Activated T-helper 1 cell treated with anti-CD3 and anti-CD28 coated beads, Interleukin-2, amount 50 U/mL, for 16 hours (primary cell): ENCODE results near the gene SPACA7.

Source experiments
- DNase-seq, 2 donors: peaks; one replicate each; pipeline ENCODE4 v3.0.0-alpha.2; 2020; ENCODE audit warnings: low read depth in 1 of 2, low spot score in 1 of 2

SPACA7 gene

DNA sequence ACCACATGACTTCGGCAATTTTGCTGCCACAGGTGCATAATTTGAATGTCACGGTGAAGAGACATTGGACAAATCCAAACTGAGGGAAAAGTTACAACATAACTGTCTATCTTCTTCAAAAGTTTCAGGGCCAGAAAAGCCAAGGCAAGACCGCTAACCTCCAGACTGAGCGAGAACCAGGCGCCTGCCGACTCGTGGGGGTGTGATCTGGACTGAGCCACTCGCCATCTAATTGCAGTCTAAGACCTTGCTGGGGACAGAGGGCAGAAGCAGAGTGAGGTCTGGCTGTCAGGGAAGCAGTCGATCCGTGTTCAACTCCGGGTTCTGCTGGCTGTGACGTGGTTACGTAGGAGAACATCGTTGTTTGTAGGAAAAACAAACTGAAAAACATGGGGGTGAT lies 88.6 kb downstream of the SPACA7 start:
- no peak for DNase-seq

GRCh38 chr13:112465251-112466131 lies 89.3 kb downstream of the SPACA7 start:
- no peak for DNase-seq

DNA sequence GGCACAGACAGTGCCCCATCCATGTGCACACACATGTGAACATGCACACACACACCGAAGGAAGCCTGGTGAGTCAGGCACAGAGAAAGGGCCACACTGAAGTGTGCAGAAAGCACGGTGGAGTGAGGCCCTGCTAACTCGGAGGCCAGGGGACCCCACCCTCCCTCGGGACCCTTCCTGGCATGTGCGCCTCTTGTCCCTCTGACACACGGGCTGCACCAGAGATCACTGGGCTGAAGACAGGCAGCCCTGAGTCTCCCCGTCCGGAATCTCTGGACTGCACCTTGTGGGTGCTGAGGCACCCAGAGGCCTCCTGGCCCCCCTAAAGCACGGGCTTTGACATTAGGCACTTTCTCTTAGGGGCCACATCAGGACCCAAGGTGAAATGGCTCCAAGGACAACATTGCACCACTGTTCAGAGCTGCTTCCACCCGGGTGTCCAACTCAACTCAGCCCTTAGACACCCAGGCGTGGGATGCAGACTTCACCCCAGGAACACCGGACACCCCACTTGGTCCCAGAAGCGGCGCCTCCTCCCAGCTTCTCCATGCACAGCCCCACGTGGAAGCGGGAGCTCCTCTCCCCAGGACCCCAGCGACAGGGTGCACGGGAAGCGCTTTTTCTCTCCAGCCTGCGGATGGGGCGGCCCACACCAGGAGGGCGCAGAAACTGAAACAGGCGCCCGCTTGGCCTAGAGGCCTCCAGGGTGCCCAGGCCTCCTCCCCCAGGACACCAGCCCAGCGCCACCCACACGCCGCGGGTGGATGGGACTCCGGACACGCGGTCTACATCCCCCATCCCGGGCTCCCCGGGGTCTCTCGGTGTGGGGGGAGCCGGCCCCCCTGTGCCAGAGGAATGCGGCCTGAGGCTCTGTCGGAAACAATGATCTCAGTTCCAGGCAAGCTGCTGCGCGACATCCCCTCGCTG lies 90.2 kb downstream of the SPACA7 start:
- DNase-seq, result no peak

DNA sequence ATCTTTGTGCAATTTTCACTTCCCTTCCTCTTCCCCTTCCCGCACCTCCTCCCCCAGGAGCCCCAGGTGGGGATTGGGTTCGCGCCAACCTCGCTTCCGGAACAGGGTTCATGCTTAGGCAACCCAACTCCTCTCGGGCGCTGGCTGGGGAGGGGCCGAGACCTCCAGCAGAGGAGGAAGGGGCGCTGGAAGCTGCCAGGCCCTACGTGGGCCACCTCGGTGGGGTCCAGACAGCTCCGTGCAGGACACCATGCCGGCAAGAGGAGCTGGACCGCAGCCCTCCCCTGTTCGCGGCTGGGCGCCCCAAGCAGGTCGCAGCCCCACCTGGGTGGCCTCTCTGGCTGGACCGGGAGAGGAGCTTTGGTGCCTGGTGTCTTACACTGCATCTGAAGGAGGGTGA lies 91.1 kb downstream of the SPACA7 start:
- no peak for DNase-seq

GRCh38 chr13:112468069-112468468 lies 91.9 kb downstream of the SPACA7 start:
- no peak for DNase-seq

GRCh38 chr13:112469071-112469745 lies 93.1 kb downstream of the SPACA7 start:
- DNase-seq, result no peak

- no peak for DNase-seq
Measured at GRCh38 chr13:112473818-112474217, 97.7 kb downstream of the SPACA7 start.

- DNase-seq, result no peak
Measured at GRCh38 chr13:112474869-112475268, 98.7 kb downstream of the SPACA7 start.

- DNase-seq, result no peak
Measured at GRCh38 chr13:112475889-112476288, 99.7 kb downstream of the SPACA7 start.

DNA sequence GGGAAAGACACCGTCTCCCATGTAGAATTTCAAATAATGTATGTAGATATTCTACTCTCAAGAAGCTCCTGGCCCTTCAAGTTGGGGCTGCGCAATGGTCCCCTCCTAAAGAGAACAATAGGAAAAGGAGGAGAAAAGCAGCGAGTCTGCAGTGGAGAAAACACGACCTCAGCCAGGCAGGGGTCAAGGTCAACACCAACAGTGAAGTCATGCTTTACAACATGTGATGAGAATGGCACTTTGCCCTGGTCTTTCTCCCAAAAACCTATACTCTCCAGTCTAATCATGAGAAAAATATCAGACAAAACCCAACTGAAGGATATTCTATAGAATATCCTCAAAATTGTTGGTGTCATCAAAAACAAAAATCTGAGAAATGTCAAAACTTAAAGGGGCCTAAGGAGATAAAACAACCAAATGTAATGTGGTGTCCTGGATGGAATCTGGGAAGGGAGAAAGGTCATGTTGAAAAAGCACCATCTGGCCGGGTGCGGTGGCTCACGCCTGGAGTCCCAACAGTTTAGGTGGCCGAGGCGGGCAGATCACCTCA lies 101.0 kb downstream of the SPACA7 start:
- DNase-seq, result no peak

DNA sequence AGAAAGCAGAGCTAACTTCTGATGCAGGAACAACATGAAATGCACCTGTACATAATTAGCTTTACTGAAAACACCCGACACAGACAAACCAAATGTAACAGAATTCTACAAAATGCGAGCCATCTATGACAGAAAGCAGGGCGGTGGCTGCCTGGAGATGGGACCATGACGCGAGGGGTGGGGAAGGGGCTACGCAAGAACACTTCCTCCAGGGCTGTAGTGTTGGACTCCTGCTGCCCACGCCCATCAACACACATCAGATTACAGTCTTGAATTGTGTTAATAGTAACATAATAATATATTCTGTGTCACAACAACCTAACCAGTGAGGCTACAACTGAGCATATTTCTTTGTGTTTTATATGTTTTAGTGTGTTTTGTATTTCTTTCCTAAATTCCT lies 103.2 kb downstream of the SPACA7 start:
- DNase-seq, result no peak

GRCh38 chr13:112481458-112481857 lies 105.3 kb downstream of the SPACA7 start:
- DNase-seq, result no peak

- no peak for DNase-seq
Measured at GRCh38 chr13:112483299-112483698, 107.1 kb downstream of the SPACA7 start.
